Measurements from ENCODE around the gene ZNF224. TPM values are rescaled to one million over a fixed set of nuclear protein-coding genes. Genes with fewer than 3 reads are reported as not detected.
A peak's percentile ranks its signal among the peaks of the same experiment; 100 is the strongest.

The ZNF224 gene
- total and polyA plus RNA-seq, 2 of the 13 experiments (the other 11 are each of a cell fraction or from before 2014, with no cell fraction given): 13.0 to 16.1 TPM

DNA sequence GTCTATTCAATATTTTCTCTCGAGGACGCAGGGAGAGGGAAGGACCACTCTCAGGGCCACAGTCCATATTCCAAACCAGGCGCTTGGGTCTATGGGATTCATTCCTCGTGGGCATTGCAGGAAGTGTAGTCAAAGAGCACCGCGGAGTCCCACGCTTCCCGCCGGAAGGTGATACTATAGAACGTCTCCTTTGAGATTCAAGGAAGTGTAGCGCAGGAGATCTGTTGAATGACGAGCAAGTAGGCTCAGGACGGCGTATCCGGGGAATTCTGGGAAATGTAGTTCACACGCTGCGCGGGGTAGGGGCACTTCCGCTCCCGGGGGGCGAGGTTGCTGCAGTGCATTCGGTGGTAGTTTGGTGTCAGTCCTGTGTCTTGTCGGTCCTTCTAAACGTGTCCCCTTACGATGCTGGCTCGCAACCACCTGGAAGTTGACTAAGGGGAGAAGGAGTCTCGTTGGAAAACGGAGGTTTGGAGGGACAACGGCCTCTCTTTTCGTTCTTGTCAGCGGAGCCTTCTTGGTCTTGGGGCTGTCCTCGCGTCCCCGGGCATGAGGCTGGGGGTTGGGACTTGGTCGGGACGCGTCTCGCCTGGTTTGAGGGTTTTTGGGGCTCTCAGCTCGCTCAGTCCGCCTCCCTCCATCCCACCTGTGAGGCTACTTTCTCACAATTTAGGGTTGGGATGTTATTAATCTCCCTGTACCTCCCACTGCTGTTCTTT is 22.2 kb upstream of the ZNF224 start, which contains the start of gene ZNF284 (continued):
- TF ChIP-seq SNAI1 (CRISPR knock-in tag; IDR thresholded peaks at IDR 0.05; ENCODE audit: borderline replicate concordance): no peak
- TF ChIP-seq ZNF282 (IDR thresholded peaks at IDR 0.05; ENCODE audit: partially characterized antibody): no peak
- no peak for TF ChIP-seq ZKSCAN8 (CRISPR knock-in tag; IDR thresholded peaks at IDR 0.05; ENCODE audit: borderline replicate concordance)
- TF ChIP-seq, protein P1, sequence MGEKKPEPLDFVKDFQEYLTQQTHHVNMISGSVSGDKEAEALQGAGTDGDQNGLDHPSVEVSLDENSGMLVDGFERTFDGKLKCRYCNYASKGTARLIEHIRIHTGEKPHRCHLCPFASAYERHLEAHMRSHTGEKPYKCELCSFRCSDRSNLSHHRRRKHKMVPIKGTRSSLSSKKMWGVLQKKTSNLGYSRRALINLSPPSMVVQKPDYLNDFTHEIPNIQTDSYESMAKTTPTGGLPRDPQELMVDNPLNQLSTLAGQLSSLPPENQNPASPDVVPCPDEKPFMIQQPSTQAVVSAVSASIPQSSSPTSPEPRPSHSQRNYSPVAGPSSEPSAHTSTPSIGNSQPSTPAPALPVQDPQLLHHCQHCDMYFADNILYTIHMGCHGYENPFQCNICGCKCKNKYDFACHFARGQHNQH (CRISPR knock-in tag; IDR thresholded peaks at IDR 0.05): peak; percentile 75; the same call in 1 of the 2 replicates
- TF ChIP-seq SPEN (CRISPR knock-in tag; IDR thresholded peaks at IDR 0.05; ENCODE audit: low read depth): peak; percentile 84; the same call in 1 of the 2 replicates
- 0 out of 2 replicates have a peak, but pooled peaks have one; percentile 65 for TF ChIP-seq ZNF160 (CRISPR knock-in tag; IDR thresholded peaks at IDR 0.05)
- TF ChIP-seq ZBTB1 (CRISPR knock-in tag; IDR thresholded peaks at IDR 0.05; ENCODE audit: borderline replicate concordance): no peak
- no peak for TF ChIP-seq ATM (IDR thresholded peaks at IDR 0.05; ENCODE audit: borderline replicate concordance)
- no peak for TF ChIP-seq ZBTB7A (CRISPR knock-in tag; IDR thresholded peaks at IDR 0.05)
- no peak; the same call in 1 of the 2 replicates for TF ChIP-seq SMAD9 (CRISPR knock-in tag; IDR thresholded peaks at IDR 0.05)
- TF ChIP-seq, protein P2, sequence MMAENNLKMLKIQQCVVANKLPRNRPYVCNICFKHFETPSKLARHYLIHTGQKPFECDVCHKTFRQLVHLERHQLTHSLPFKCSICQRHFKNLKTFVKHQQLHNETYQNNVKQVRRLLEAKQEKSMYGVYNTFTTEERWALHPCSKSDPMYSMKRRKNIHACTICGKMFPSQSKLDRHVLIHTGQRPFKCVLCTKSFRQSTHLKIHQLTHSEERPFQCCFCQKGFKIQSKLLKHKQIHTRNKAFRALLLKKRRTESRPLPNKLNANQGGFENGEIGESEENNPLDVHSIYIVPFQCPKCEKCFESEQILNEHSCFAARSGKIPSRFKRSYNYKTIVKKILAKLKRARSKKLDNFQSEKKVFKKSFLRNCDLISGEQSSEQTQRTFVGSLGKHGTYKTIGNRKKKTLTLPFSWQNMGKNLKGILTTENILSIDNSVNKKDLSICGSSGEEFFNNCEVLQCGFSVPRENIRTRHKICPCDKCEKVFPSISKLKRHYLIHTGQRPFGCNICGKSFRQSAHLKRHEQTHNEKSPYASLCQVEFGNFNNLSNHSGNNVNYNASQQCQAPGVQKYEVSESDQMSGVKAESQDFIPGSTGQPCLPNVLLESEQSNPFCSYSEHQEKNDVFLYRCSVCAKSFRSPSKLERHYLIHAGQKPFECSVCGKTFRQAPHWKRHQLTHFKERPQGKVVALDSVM (CRISPR knock-in tag; IDR thresholded peaks at IDR 0.05): 0 out of 2 replicates have a peak, but pooled peaks have one; percentile 33
- no peak for TF ChIP-seq SIN3B (IDR thresholded peaks at IDR 0.05; ENCODE audit: low read length)
- TF ChIP-seq, protein P3, sequence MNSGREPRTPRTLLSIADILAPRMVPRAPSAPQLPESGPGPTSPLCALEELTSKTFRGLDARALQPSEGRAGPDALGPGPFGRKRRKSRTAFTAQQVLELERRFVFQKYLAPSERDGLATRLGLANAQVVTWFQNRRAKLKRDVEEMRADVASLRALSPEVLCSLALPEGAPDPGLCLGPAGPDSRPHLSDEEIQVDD (CRISPR knock-in tag; IDR thresholded peaks at IDR 0.05; ENCODE audit: borderline replicate concordance): no peak
- TF ChIP-seq, protein P4, sequence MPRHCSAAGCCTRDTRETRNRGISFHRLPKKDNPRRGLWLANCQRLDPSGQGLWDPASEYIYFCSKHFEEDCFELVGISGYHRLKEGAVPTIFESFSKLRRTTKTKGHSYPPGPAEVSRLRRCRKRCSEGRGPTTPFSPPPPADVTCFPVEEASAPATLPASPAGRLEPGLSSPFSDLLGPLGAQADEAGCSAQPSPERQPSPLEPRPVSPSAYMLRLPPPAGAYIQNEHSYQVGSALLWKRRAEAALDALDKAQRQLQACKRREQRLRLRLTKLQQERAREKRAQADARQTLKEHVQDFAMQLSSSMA (CRISPR knock-in tag; IDR thresholded peaks at IDR 0.05): no peak
- no peak for TF ChIP-seq ZNF749 (CRISPR knock-in tag; IDR thresholded peaks at IDR 0.05; ENCODE audit: borderline replicate concordance)
- TF ChIP-seq SMARCE1 (IDR thresholded peaks at IDR 0.05; ENCODE audit: borderline replicate concordance): no peak
- no peak for TF ChIP-seq KLF13 (CRISPR knock-in tag; IDR thresholded peaks at IDR 0.05)
- TF ChIP-seq ZNF350 (CRISPR knock-in tag; IDR thresholded peaks at IDR 0.05; ENCODE audit: borderline replicate concordance, low read depth): peak; percentile 80
- TF ChIP-seq TP53 (CRISPR knock-in tag; conservative IDR thresholded peaks at IDR 0.05): no peak
- TF ChIP-seq ZNF775 (CRISPR knock-in tag; IDR thresholded peaks at IDR 0.05; ENCODE audit: borderline replicate concordance): no peak
- TF ChIP-seq GABPB1 (CRISPR knock-in tag; IDR thresholded peaks at IDR 0.05): peak; percentile 97
- TF ChIP-seq ZBTB7B (CRISPR knock-in tag; IDR thresholded peaks at IDR 0.05): no peak
- TF ChIP-seq KDM5B (CRISPR knock-in tag; IDR thresholded peaks at IDR 0.05; ENCODE audit: borderline replicate concordance): peak; percentile 19; the same call in 1 of the 2 replicates
- no peak for TF ChIP-seq CCDC6 (CRISPR knock-in tag; IDR thresholded peaks at IDR 0.05)
- no peak for TF ChIP-seq IKZF1 (IDR thresholded peaks at IDR 0.05)
- TF ChIP-seq ZEB1 (IDR thresholded peaks at IDR 0.05; ENCODE audit: insufficient replicate concordance, low read depth): no peak
- no peak for TF ChIP-seq RBM39 (IDR thresholded peaks at IDR 0.05; ENCODE audit: low read depth, low read length, poor library complexity, severe bottlenecking)

Data from HepG2 (cell line).